Duodenal mucosa (tissue), 2 donors: ENCODE data around the gene OR1J4.

Experiments
- H3K27ac ChIP-seq: one replicate; pipeline ENCODE4 v1.7.0; 2013; ENCODE audit warnings: low read depth, low read length
- H3K27me3 ChIP-seq, 2 donors: one replicate each; pipeline ENCODE4 v1.7.0; 2013; ENCODE audit warnings: low read length in 2 of 2, control low read depth in 1 of 2; ENCODE audit not compliant: insufficient read depth in 2 of 2, control insufficient read depth in 1 of 2
- H3K36me3 ChIP-seq, 2 donors: one replicate each; pipeline ENCODE4 v1.7.0; 2013; ENCODE audit warnings: low read length in 2 of 2, control low read depth in 1 of 2; ENCODE audit not compliant: insufficient read depth in 2 of 2, control insufficient read depth in 1 of 2
- H3K4me1 ChIP-seq, 2 donors: one replicate each; pipeline ENCODE4 v1.7.0; 2013; ENCODE audit warnings: low read length in 2 of 2, control low read depth in 1 of 2; ENCODE audit not compliant: insufficient read depth in 2 of 2, control insufficient read depth in 1 of 2
- H3K4me3 ChIP-seq, 2 donors: one replicate each; pipeline ENCODE4 v1.7.0; 2013; ENCODE audit warnings: low read length in 2 of 2, low read depth in 1 of 2
- H3K9ac ChIP-seq, 2 donors: one replicate each; pipeline ENCODE4 v1.7.0; 2013; ENCODE audit warnings: low read length in 2 of 2, low read depth in 1 of 2
- H3K9me3 ChIP-seq, 2 donors: one replicate each; pipeline ENCODE4 v1.7.0; 2013; ENCODE audit warnings: low read length in 2 of 2, control low read depth in 1 of 2; ENCODE audit not compliant: control insufficient read depth in 1 of 2

The OR1J4 gene, protein sequence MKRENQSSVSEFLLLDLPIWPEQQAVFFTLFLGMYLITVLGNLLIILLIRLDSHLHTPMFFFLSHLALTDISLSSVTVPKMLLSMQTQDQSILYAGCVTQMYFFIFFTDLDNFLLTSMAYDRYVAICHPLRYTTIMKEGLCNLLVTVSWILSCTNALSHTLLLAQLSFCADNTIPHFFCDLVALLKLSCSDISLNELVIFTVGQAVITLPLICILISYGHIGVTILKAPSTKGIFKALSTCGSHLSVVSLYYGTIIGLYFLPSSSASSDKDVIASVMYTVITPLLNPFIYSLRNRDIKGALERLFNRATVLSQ

DNA sequence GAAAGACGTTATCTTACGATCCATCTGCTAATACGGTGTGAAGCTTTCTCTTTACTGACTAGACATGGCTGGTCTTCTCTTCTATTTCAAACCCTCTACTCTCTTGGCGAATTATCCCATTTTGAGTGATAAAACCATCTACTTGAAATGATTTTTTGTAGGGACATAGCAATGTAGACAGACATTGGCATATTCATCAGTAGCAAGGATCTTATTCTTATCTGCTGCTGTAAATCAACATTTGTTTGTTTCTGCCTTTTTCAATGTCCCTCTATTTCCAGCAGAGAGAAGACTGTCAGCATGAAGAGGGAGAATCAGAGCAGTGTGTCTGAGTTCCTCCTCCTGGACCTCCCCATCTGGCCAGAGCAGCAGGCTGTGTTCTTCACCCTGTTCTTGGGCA, at the start of gene OR1J4:
Gene OR1J4, plus strand, starts transcription at position 301 of the 400 bp plus-strand sequence. Its CDS starts 0 bp downstream, at position 301.
- peaks cover 0 to 6% of the 10 kb centered on the region in 2 donors for H3K27me3 ChIP-seq
- no peaks in the 10 kb centered on the region for H3K9me3 ChIP-seq
- no peaks in the 10 kb centered on the region for H3K36me3 ChIP-seq
- H3K9ac ChIP-seq: no peak within 1 kb of the TSS
- no peaks in the 10 kb centered on the region for H3K4me1 ChIP-seq
- H3K4me3 ChIP-seq: no peak within 1 kb of the TSS
- no peak within 1 kb of the TSS for H3K27ac ChIP-seq

DNA sequence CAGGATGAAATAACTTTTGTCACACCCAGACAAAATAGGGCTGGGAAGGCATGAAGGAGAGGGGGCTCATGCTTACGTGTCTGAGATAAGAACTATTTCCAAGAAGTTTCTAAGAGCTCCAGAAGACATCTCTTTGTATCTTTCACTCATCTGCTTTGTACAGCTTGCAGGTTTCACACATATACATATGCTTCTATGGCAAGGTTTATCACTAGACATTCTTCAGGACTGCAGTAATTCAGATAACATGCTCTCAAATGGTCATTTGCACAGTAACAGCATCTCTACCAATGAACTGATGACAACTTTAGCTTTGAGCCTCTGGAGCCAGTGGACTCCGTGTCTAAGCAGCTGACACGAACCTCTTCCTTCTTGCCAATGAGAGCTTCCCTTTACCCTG, 44.4 kb upstream of the OR1J4 start:
- H3K4me3 ChIP-seq: no peak overlapping the region
- no peak overlapping the region for H3K9ac ChIP-seq
- H3K9me3 ChIP-seq: no peaks in the 10 kb centered on the region
- peaks cover 0 to 3% of the 10 kb centered on the region in 2 donors for H3K27me3 ChIP-seq
- H3K4me1 ChIP-seq: no peaks in the 10 kb centered on the region
- no peaks in the 10 kb centered on the region for H3K36me3 ChIP-seq
- no peak overlapping the region for H3K27ac ChIP-seq

DNA sequence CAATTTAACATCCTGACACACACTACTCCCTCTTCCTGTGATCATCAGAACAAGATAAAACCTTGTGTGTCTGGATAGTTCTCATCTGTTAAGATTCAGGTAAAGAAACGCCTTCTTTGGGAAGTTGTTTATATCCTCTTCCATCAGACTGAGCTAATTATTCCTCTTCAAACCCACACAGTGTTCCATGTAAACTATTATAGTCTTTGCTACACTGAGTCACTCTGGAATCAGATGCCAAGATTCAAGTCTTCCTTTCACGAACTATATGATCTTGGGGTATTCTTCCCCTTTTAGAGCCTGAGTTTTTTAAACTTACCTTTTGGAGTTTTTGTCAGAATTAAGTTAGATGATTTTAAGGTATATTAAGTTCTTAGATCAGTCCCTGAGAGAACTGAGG, 43.2 kb upstream of the OR1J4 start:
- no peak overlapping the region for H3K9ac ChIP-seq
- no peaks in the 10 kb centered on the region for H3K4me1 ChIP-seq
- no peaks in the 10 kb centered on the region for H3K9me3 ChIP-seq
- H3K27ac ChIP-seq: no peak overlapping the region
- H3K36me3 ChIP-seq: no peaks in the 10 kb centered on the region
- peaks cover 0 to 3% of the 10 kb centered on the region in 2 donors for H3K27me3 ChIP-seq
- no peak overlapping the region for H3K4me3 ChIP-seq

DNA sequence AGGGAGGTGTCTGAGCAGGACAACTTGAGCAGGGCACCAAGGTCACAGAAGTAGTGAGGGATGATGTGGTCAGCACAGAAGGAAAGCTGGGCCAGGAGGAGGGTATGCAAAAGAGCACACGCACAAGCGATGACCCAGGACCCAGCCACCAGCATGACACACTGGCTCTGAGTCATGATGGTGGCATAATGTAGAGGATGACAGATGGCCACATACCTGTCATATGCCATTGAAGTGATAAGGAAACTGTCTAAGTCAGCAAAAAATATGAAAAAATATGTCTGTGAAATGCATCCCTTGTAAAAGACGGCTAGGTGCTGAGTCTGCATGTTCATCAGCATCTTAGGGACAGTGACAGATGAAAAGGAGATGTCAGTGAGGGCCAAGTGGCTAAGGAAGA, 41.6 kb upstream of the OR1J4 start:
- no peak overlapping the region for H3K4me3 ChIP-seq
- no peaks in the 10 kb centered on the region for H3K4me1 ChIP-seq
- H3K36me3 ChIP-seq: no peaks in the 10 kb centered on the region
- H3K27ac ChIP-seq: no peak overlapping the region
- no peaks in the 10 kb centered on the region for H3K9me3 ChIP-seq
- peaks cover 0 to 3% of the 10 kb centered on the region in 2 donors for H3K27me3 ChIP-seq
- H3K9ac ChIP-seq: no peak overlapping the region

DNA sequence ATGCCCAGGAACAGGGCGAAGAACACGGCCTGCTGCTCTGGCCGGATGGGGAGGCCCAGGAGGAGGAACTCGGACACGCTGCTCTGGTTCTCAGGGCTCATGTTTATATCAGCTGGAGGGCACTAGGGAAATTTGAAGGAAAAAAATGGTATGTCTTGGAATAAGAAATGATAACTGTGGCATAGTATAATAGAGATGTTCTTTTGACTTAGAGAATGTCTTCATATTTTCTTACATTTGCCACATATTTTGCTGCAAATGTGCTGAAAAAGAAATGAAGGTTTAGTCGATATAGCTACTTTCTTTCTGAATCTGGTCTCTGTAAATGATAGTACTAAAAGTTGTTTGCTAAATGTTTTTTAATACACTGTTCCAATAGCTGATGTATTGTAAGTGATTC, 41.1 kb upstream of the OR1J4 start, which contains the start of gene OR1J1:
Gene OR1J1, minus strand, starts transcription at position 101 of the 400 bp plus-strand sequence. Its CDS starts 0 bp downstream, at position 101.
- H3K9me3 ChIP-seq: no peaks in the 10 kb centered on the region
- H3K27ac ChIP-seq: no peak within 1 kb of the TSS
- H3K27me3 ChIP-seq: peaks cover 0 to 3% of the 10 kb centered on the region in 2 donors
- H3K4me1 ChIP-seq: no peaks in the 10 kb centered on the region
- H3K4me3 ChIP-seq: no peak within 1 kb of the TSS
- no peaks in the 10 kb centered on the region for H3K36me3 ChIP-seq
- no peak within 1 kb of the TSS for H3K9ac ChIP-seq

DNA sequence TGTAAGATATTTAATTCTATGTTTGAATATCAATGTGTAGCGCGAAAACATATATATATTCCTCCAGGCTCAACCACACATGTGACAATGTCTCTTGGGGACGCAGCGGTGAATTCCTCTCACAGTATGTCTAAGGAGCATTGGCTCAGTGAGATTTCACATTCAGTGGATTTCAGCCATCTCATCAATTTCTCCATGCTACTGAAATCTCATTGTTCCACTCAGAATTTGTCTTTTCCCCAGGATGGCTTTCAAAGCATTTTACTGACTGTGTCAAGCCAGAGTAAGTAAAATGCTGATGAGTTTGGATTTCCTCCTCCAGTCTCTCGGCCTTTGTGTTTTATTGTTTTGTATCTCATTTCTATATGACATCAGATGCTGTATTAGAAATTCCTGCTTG, 39.9 kb upstream of the OR1J4 start:
- peaks cover 0 to 3% of the 10 kb centered on the region in 2 donors for H3K27me3 ChIP-seq
- no peaks in the 10 kb centered on the region for H3K4me1 ChIP-seq
- no peak overlapping the region for H3K4me3 ChIP-seq
- H3K36me3 ChIP-seq: no peaks in the 10 kb centered on the region
- no peaks in the 10 kb centered on the region for H3K9me3 ChIP-seq
- no peak overlapping the region for H3K27ac ChIP-seq
- no peak overlapping the region for H3K9ac ChIP-seq

DNA sequence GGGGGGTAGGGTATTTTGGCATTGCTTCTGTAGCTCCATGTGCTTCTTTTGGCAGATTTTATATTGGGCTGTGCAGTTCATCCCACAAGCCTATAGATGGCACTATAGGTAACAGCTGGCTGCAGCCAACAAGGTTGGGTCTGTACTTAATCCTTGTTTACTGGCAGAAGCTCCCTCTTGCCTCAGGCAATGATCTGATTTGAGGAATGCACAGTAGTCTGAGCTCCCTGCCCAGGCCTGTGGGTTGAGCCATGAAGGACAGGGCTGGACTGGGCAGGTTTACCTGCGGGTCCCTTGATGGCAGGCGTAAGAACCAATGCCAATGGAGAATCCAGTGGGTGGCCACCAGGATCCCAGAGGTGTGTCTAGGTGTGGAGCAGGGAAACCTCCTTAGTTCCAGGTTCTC, 20.1 kb upstream of the OR1J4 start:
- H3K4me3 ChIP-seq: no peak overlapping the region
- no peaks in the 10 kb centered on the region for H3K4me1 ChIP-seq
- H3K36me3 ChIP-seq: no peaks in the 10 kb centered on the region
- no peaks in the 10 kb centered on the region for H3K27me3 ChIP-seq
- H3K27ac ChIP-seq: no peak overlapping the region
- H3K9me3 ChIP-seq: no peaks in the 10 kb centered on the region
- H3K9ac ChIP-seq: no peak overlapping the region

DNA sequence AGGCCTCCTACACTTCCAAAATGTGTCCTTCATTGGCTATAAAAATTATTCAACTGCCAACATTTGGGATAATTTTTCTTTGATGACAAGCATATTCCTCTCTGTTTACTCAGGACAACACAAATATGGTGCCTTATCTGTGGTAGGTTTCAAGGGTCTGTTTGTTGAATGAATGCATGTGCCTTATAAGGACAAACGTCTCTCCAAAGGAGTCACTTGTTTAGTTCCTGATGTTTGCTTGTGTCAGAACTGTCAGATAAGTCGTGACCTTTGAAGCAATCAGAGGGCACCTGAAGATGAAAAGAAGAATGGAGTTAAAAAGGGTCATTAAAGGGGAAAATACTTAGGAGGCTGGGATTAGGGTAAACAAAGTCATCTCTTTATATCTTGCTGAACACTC, 12.0 kb upstream of the OR1J4 start:
- Histone ChIP-seq H3K9ac (no peak overlapping the region), H3K4me3 (no peak overlapping the region), H3K9me3 (no peaks in the 10 kb centered on the region), H3K36me3 (no peaks in the 10 kb centered on the region), H3K4me1 (no peaks in the 10 kb centered on the region), H3K27ac (no peak overlapping the region), H3K27me3 (no peaks in the 10 kb centered on the region)

DNA sequence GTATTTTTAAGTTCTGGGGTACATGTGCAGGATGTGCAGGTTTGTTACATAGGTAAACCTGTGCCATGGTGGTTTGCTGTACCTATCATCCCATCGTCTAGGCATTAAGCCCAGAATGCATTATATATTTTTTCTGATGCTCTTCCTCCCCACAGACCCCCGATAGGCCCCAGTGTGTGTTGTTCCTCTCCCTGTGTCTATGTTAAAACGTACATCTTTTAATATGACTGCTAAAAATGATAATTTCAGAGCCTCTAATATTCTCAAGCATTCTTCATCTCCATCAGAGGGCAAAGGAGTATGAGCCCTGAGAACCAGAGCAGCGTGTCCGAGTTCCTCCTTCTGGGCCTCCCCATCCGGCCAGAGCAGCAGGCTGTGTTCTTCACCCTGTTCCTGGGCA, 8.4 kb upstream of the OR1J4 start, which contains the start of gene OR1J2:
Gene OR1J2, plus strand, starts transcription at position 301 of the 400 bp plus-strand sequence. Its CDS starts 0 bp downstream, at position 301.
- Histone ChIP-seq H3K27ac (no peak within 1 kb of the TSS), H3K27me3 (no peaks in the 10 kb centered on the region), H3K4me1 (no peaks in the 10 kb centered on the region), H3K4me3 (no peak within 1 kb of the TSS), H3K9me3 (no peaks in the 10 kb centered on the region), H3K9ac (no peak within 1 kb of the TSS), H3K36me3 (no peaks in the 10 kb centered on the region)

DNA sequence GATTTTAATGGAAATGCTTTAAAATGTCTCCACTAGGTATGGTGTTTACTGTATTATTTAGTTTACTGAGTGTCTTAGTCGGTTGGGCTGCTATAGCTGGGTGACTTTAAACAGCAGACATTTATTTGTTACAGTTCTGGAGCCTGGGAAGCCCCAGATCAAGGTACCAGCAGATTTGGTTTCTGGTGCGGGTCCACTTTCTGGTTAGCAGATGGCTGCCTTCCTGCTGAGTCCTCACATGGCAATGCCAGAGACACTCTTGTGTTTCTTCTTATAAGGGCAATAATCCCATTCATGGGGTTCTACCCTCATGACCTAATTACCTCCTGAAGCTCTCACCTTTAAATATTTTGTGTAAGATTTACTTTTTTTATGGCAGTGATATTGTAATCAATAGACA, 715 bp upstream of the OR1J4 start:
- no peaks in the 10 kb centered on the region for H3K4me1 ChIP-seq
- no peaks in the 10 kb centered on the region for H3K9me3 ChIP-seq
- no peak overlapping the region for H3K4me3 ChIP-seq
- no peak overlapping the region for H3K27ac ChIP-seq
- H3K9ac ChIP-seq: no peak overlapping the region
- no peaks in the 10 kb centered on the region for H3K36me3 ChIP-seq
- peaks cover 0 to 6% of the 10 kb centered on the region in 2 donors for H3K27me3 ChIP-seq
